Glutamatergic neuron (in vitro differentiated cells): ENCODE results near the gene RUBCNL. TPM values are rescaled to one million over a fixed set of nuclear protein-coding genes. Genes with fewer than 3 reads are reported as not detected.

Experiments used
- DNase-seq: peaks from one replicate; pipeline ENCODE4 v3.0.0; 2022
- H3K27ac Mint-ChIP-seq: one replicate; pipeline ENCODE4 v1.8.0; 2020; ENCODE audit warnings: mild to moderate bottlenecking, mixed read lengths, inconsistent platforms; ENCODE audit not compliant: unreplicated experiment
- H3K27me3 Mint-ChIP-seq: one replicate; pipeline ENCODE4 v1.8.0; 2020; ENCODE audit warnings: mild to moderate bottlenecking, moderate library complexity, mixed read lengths, inconsistent platforms; ENCODE audit not compliant: unreplicated experiment
- H3K36me3 Mint-ChIP-seq: one replicate; pipeline ENCODE4 v1.8.0; 2020; ENCODE audit warnings: mild to moderate bottlenecking, mixed read lengths, inconsistent platforms; ENCODE audit not compliant: unreplicated experiment
- H3K4me1 Mint-ChIP-seq: one replicate; pipeline ENCODE4 v1.8.0; 2020; ENCODE audit warnings: mild to moderate bottlenecking, low read depth, mixed read lengths, inconsistent platforms; ENCODE audit not compliant: unreplicated experiment
- H3K4me3 Mint-ChIP-seq: one replicate; pipeline ENCODE4 v1.8.0; 2020; ENCODE audit warnings: mild to moderate bottlenecking, mixed read lengths, inconsistent platforms; ENCODE audit not compliant: unreplicated experiment
- H3K9me3 Mint-ChIP-seq: one replicate; pipeline ENCODE4 v1.8.0; 2020; ENCODE audit warnings: mild to moderate bottlenecking, moderate library complexity, mixed read lengths, inconsistent platforms; ENCODE audit not compliant: unreplicated experiment
- total RNA-seq: library from RNA; stranded (reverse); fragmentation: NEBNext Ultra II Directional; extraction: Animal tissue kit (Norgen Biotek cat#: 25700); gene quantifications from one replicate; pipeline ENCODE4 v1.2.1, GENCODE V29; 2021; ENCODE audit not compliant: unreplicated experiment
- TF ChIP-seq, protein P1 (sequence below): fragments of 200-600 bp; sonication (generic); IDR thresholded peaks from one replicate; pipeline ENCODE4 v1.5.0; 2021; ENCODE audit not compliant: partially characterized antibody, unreplicated experiment

RUBCNL gene
- total RNA-seq, 1 donor from 2014 or later = 1.9 TPM

DNA sequence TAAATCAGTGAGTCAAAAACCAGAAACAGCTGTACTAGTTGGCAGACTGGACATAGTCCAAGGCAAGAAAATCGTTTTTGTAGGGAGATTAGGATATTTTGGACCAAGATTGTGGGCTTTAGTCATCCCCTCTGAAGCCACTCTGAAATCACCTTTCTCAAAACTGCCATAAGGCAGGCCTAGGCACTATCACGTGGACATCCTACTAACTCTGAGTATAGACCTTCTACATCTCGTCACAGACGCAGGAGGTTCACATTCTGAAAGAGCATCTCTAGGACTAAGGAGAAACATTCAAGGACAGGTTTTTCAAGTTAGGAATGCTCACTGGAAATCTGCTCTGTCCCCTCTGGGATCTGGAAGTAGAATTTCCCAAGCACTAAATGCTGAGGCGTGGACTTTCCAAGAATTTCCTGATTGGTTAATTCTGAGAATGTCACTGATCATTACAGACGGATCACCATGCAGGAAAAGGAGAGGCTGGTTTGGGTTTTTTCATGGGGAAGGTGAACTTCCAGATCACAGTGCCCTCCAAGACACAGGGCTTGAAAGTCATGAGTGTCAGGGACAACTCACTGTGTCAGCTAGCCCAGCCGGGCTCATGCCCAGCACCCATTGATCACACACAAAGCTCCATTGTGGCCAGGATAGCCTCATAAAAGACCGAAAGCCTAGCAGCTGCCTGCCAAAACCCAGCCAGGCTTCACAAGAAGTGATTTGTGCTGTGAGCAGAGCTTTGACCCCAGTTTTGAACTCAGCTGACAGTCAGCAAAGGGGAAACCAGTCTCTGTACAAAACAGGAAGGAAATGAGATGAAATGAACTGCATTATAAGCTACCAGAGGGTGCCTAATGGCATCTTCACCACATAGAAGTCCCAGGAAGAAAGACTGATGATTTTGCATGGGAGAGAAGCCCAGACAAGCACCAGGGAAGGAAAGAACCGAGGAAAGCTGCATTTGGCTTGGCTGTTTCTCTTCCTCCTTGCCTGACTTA, 2.7 kb upstream of the RUBCNL start:
- DNase-seq = no peak
- TF ChIP-seq, protein P1, sequence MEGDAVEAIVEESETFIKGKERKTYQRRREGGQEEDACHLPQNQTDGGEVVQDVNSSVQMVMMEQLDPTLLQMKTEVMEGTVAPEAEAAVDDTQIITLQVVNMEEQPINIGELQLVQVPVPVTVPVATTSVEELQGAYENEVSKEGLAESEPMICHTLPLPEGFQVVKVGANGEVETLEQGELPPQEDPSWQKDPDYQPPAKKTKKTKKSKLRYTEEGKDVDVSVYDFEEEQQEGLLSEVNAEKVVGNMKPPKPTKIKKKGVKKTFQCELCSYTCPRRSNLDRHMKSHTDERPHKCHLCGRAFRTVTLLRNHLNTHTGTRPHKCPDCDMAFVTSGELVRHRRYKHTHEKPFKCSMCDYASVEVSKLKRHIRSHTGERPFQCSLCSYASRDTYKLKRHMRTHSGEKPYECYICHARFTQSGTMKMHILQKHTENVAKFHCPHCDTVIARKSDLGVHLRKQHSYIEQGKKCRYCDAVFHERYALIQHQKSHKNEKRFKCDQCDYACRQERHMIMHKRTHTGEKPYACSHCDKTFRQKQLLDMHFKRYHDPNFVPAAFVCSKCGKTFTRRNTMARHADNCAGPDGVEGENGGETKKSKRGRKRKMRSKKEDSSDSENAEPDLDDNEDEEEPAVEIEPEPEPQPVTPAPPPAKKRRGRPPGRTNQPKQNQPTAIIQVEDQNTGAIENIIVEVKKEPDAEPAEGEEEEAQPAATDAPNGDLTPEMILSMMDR = no peak
- Mint-ChIP-seq H3K4me1 (no peaks in the 10 kb centered on the region), H3K9me3 (peaks cover 4% of the 10 kb centered on the region), H3K27me3 (peaks cover 8% of the 10 kb centered on the region), H3K36me3 (no peaks in the 10 kb centered on the region), H3K4me3 (no peak overlapping the region), H3K27ac (no peak overlapping the region)

DNA sequence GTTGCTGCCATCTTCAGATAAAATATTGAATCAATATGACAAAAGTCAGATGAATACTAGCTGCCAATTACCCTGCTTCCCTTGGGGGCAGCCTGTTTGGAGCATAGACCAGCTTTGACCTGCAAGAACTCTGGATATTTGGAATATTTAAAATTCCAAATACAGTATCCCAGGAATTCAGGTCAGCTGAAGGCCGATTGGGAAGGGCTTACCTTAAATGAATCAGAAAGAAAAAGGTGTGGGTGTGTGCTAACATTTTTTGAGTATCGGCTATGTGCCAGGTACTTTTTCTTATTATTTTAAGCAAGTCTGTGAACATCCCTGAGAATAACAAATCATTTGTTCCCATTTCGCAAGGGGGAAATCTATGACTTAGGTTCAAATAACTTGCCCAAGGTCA, 1.8 kb upstream of the RUBCNL start:
- peaks cover 4% of the 10 kb centered on the region for H3K9me3 Mint-ChIP-seq
- H3K4me3 Mint-ChIP-seq = no peak overlapping the region
- H3K27ac Mint-ChIP-seq = no peak overlapping the region
- no peak for DNase-seq
- TF ChIP-seq, protein P1 = no peak
- H3K27me3 Mint-ChIP-seq = peaks cover 8% of the 10 kb centered on the region
- no peaks in the 10 kb centered on the region for H3K4me1 Mint-ChIP-seq
- H3K36me3 Mint-ChIP-seq = no peaks in the 10 kb centered on the region

DNA sequence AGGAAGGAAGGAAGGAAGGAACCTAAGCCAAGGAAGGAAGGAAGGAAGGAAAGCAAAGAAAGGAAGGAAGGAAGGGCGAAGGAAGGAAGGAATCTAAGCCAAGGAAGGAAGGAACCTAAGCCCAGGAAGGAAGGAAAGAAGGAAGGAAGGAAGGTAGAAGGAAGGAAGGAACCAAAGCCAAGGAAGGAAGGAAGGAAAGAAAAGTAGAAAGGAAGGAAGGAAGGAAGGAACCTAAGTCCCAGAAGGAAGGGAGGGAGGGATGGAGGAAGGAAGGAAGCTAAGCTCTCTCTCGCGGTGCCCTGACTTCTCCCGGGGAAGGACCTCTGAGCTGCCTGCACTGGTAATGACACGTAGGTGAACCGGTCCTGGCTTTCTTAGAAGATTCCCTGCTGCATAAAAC, 1.3 kb upstream of the RUBCNL start:
- no peaks in the 10 kb centered on the region for H3K4me1 Mint-ChIP-seq
- no peak for DNase-seq
- TF ChIP-seq, protein P1 = no peak
- no peak overlapping the region for H3K4me3 Mint-ChIP-seq
- peaks cover 8% of the 10 kb centered on the region for H3K27me3 Mint-ChIP-seq
- H3K36me3 Mint-ChIP-seq = no peaks in the 10 kb centered on the region
- H3K9me3 Mint-ChIP-seq = peaks cover 4% of the 10 kb centered on the region
- no peak overlapping the region for H3K27ac Mint-ChIP-seq

DNA sequence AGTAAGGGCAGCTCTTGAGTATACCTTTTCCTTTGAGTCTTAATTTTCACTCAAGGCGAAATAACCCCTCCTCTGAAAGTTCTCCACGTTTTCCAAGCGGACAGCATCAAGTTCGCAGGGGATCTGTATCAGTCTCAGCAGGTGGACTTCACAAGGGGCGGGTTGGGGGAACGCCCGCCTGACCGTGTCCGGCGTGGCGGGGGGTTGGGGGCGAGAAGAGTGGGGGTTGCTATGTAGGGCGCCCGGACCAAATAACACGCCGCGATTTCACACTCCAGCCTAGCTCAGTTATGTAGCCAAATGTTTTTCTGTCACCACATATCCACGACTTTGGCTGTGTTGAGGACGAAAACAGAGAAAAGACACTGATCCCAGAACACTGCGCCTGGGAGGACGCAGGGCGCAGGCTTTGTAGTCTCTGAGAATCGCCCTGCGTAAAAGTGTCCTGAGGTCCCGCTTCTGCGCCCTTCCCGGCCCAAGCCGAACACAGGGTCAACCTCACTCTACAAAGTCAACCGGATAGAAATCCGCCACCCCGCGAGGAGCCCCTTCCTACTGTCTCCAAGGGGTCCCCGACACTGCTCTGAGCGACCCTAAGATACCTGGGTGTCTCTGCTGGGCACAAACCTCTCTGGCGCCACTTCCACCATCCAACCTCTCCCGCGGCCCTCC, 524 bp downstream of the RUBCNL start:
- Mint-ChIP-seq H3K27me3 (peaks cover 8% of the 10 kb centered on the region), H3K9me3 (peaks cover 4% of the 10 kb centered on the region), H3K4me3 (peak overlapping the region; percentile 87), H3K4me1 (no peaks in the 10 kb centered on the region), H3K27ac (no peak overlapping the region), H3K36me3 (no peaks in the 10 kb centered on the region)
- no peak for DNase-seq
- TF ChIP-seq, protein P1 = no peak
